ENCODE data around the gene AMHR2. TPM values are rescaled to one million over a fixed set of nuclear protein-coding genes. Genes with fewer than 3 reads are reported as not detected.

AMHR2 gene
- not detected in 2 replicates for total RNA-seq

DNA sequence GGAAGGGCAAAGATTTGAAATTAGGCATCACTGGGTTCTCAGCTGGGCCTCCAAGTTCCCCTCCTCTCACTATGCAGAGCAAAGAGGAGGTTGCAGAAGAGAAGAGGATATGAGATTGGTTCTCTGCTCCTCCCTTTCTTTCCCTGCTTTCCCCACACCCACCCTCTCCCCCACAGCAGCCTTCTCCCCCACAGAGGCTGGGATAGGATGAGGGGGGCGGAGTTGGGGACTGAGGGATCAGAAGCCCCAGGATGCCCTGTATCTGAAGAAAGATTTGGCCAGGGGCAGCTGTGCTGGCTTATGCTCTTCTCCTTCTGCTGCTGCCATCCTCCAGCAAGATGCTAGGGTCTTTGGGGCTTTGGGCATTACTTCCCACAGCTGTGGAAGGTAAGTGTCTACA, at the start of gene AMHR2:
Gene AMHR2, plus strand, starts transcription at position 259 of the 400 bp plus-strand sequence. Its CDS starts 80 bp downstream, at position 339.

DNA sequence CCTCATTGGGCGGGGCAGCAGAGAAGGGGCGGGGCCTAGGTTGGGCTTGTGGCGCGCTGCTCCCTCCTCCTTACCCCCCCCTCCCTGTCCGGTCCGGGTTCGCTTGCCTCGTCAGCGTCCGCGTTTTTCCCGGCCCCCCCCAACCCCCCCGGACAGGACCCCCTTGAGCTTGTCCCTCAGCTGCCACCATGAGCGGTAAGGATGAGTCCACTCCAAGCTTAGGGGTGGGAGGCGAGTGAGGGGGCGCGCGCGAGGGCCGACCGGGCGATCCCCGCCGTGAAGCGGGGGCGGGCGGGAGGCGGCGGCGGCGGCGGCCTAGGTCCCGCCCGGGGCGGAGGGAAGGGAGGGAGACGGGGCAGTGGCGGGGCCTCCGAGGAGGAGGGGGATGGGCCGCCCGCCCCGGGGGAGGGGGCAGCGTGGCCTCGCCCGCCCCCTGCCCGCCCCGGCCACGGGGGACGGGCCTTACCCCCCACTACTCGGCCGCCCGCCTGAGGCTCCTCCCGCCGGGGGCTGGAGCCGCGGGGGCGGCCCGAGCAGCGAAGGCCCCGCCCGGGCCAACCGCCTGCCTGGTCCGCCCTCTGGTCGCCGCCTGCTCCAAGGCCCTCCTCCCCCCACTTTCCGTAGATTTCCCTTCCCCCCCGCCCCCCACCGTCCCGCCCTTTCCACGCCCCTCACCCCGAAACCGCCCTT, 43.4 kb upstream of the AMHR2 start, which contains the start of gene SP1:
Gene SP1, plus strand, starts transcription at position 73 of the 690 bp plus-strand sequence. Its CDS starts 116 bp downstream, at position 189.

DNA sequence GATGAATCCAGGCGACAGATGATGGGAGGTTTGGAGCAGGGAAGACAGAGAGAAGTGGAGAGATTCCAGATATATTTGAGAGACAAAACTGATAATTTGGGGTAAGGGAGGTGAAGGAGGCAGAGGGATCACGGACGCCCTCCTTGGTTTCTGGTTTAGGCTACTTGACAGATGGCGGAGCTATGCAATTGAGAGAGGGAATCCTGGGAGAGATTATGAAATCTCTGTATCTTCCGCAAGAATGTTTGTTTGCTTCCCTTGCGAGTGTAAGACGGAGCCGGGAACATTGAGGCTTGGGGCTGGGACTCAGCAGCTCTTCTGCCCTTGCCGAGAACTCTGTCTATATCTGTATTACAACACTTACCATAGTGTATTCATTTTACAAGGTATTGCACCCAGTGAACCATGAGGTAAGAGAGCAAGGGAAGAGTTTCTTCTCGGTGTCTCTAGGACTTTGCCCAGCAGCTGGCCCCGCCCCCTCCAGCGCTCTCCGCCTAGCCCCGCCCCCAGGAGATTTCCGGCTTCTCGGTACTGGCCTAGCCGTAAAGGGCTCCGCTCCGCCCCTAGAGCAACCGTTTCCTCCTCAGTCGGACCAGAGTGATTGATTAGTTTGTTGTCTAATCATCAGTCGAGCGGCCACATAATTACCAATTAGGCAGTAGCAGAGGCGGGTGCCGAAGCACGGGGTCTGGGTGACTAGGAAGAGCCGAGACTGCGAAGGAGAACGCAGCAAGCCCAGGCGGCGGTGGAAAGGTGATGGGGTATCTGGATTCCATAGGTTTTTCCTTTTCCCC, 17.6 kb downstream of the AMHR2 start, which contains the start of gene PRR13:
Gene PRR13, plus strand, starts transcription at position 695 of the 794 bp plus-strand sequence. CDS start 981 bp downstream, outside the sequence.

DNA sequence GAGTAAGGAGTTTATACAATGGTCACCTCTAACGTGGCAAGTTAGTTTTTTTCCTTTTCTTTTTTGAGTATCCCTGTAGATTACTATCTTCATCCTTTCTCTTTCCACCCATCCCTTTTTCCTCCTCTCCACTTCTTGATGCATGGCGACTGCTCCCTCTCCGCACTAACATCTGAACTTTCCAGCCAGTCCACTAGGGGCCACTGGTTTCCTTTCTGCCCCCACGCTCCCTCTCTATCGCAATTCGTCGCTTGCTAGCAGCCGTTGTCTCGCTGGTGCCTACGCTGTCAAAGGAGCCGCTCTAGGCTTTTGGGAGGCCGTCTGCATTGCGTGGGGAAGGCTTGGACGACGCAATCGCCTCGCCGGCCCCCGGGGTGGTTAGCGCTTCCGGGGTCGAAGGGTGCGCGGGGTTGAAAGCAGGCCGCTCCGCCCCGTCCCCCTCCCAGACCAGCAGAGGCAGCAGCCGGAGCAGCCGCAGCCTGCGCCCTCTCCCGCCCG, 28.1 kb downstream of the AMHR2 start, which contains the start of gene PCBP2:
Gene PCBP2, plus strand, starts transcription at position 442 of the 498 bp plus-strand sequence. CDS start 2,699 bp downstream, outside the sequence.

Other genes starting within 250 kb of the AMHR2 start
- 14.3 and 16.9 TPM in 2 replicates for gene ZNF740, start 243.1 kb upstream of the AMHR2 start, total RNA-seq
- gene CSAD, start 242.9 kb upstream of the AMHR2 start, total RNA-seq, result 8.4 and 11.3 TPM in 2 replicates
- gene ITGB7, start 216.6 kb upstream of the AMHR2 start, total RNA-seq, result 0.47 and 1.4 TPM in 2 replicates
- 32.3 and 35.3 TPM in 2 replicates for gene RARG, start 191.6 kb upstream of the AMHR2 start, total RNA-seq
- 0.86 and 1.9 TPM in 2 replicates for gene ESPL1, start 155.6 kb upstream of the AMHR2 start, total RNA-seq
- gene PFDN5, start 128.3 kb upstream of the AMHR2 start, total RNA-seq, result 1,042 and 1,327 TPM in 2 replicates
- 50.8 and 56.3 TPM in 2 replicates for gene MYG1, start 124.2 kb upstream of the AMHR2 start, total RNA-seq
- gene AAAS, start 102.2 kb upstream of the AMHR2 start, total RNA-seq, result 37.8 and 39.4 TPM in 2 replicates
- not detected in 2 replicates for gene SP7, start 87.5 kb upstream of the AMHR2 start, total RNA-seq
- gene SP1, start 43.7 kb upstream of the AMHR2 start, total RNA-seq, result 19.4 and 23.3 TPM in 2 replicates
- 14.6 and 27.1 TPM in 2 replicates for gene PRR13, start 17.9 kb downstream of the AMHR2 start, total RNA-seq
- gene PCBP2, start 28.2 kb downstream of the AMHR2 start, total RNA-seq, result 221 and 306 TPM in 2 replicates
- gene MAP3K12, start 75.6 kb downstream of the AMHR2 start, total RNA-seq, result 43.6 and 47.6 TPM in 2 replicates
- gene TARBP2, start 77.4 kb downstream of the AMHR2 start, total RNA-seq, result 32.4 and 33.4 TPM in 2 replicates
- gene NPFF, start 83.6 kb downstream of the AMHR2 start, total RNA-seq, result not detected in 2 replicates
- gene ATF7, start 202.5 kb downstream of the AMHR2 start, total RNA-seq, result 9.8 and 10.6 TPM in 2 replicates